K562 (cell line): ENCODE results near the gene USP17L20. TPM values are rescaled to one million over a fixed set of nuclear protein-coding genes. Genes with fewer than 3 reads are reported as not detected.
"Not testable (repeated sequence)": the region's sequence is repeated elsewhere in the genome, so short reads cannot be mapped to it uniquely, and the experiment has no call there.

Experiments
- ATAC-seq: fragments of 200-7000 bp; cut with Tn5 transposase; 3 replicates; pipeline ENCODE4 v1.9.1; 2020; ENCODE audit warnings: moderate library complexity
- BruUV-seq: library from RNA; stranded (reverse); fragments of 400-500 nt; replicated peaks from 2 replicates; lab custom pipeline; 2021; lab: Mats Ljungman, UMichigan
- CTCF ChIA-PET: fragments of 300-600 bp; formaldehyde crosslinking; extraction: SDS; loops from one replicate; lab custom pipeline; 2021; ENCODE audit warnings: low intra/inter-chr PET ratio; lab: Yijun Ruan, JAX
- POLR2A ChIA-PET: fragments of 300-600, 350-650 bp; sonication (Branson Sonifier 250); formaldehyde crosslinking; extraction: SDS; loops from one replicate; lab custom pipeline; 2021; ENCODE audit warnings: antibody characterized with exemption, inconsistent platforms; lab: Yijun Ruan, JAX
- DNase-seq, 4 experiments: peaks; one replicate each; pipeline versions ENCODE4 v3.0.0 to v3.0.0-alpha.2; 2011 to 2018; ENCODE audit warnings: low spot score in 3 of 4, mixed read lengths in 3 of 4; ENCODE audit errors: extremely low read depth in 1 of 4
- FAIRE-seq: peaks from 2 replicates; lab custom pipeline; 2011; peaks lifted over from hg19 to GRCh38; lab: Jason Lieb, UNC
- H2AFZ ChIP-seq: 2 replicates; pipeline ENCODE4 v1.6.0; 2011; ENCODE audit warnings: low read depth, low read length, control low read depth, inconsistent platforms
- H3K27ac ChIP-seq: fragments of 200-600 bp; 3 replicates; pipeline ENCODE4 v1.8.0; 2011; ENCODE audit warnings: low read depth, mild to moderate bottlenecking, control low read depth, inconsistent platforms, low read length, moderate library complexity, mixed read lengths; ENCODE audit errors: extremely low read depth
- H3K27me3 ChIP-seq, 2 experiments: fragments of 300-600 bp in 1 of 2; 2 replicates in 1 of 2; 3 replicates in 1 of 2; pipeline versions ENCODE4 v1.6.0 to v1.8.0; 2011; ENCODE audit warnings: inconsistent platforms in 2 of 2, low read length in 2 of 2, mild to moderate bottlenecking in 1 of 2, mixed read lengths in 1 of 2, moderate library complexity in 1 of 2; ENCODE audit not compliant: control insufficient read depth in 2 of 2, insufficient read depth in 2 of 2
- H3K36me3 ChIP-seq: fragments of 300-600 bp; 3 replicates; pipeline ENCODE4 v1.8.0; 2011; ENCODE audit warnings: mild to moderate bottlenecking, low read length, inconsistent platforms; ENCODE audit not compliant: control insufficient read depth, insufficient read depth
- H3K4me1 ChIP-seq, 2 experiments: fragments of 200-600 bp in 1 of 2; replicated peaks in 1 of 2; 2 replicates in 1 of 2; 3 replicates in 1 of 2; pipeline versions ENCODE4 v1.5.1 to v1.8.0; 2011; ENCODE audit warnings: inconsistent platforms in 2 of 2, low read length in 2 of 2, mild to moderate bottlenecking in 1 of 2, mixed read lengths in 1 of 2, moderate library complexity in 1 of 2; ENCODE audit not compliant: control insufficient read depth in 2 of 2, insufficient read depth in 2 of 2
- H3K4me2 ChIP-seq: 2 replicates; pipeline ENCODE4 v1.6.1; 2011; ENCODE audit warnings: low read length, control low read depth, inconsistent platforms, mixed read lengths; ENCODE audit not compliant: insufficient read depth
- H3K4me3 ChIP-seq: fragments of 200-600 bp; sonication (generic), shearing (Covaris generic); 2 replicates; pipeline ENCODE4 v1.5.1; 2016; ENCODE audit warnings: control low read depth, inconsistent platforms
- H3K79me2 ChIP-seq: fragments of 200-600 bp; 3 replicates; pipeline ENCODE4 v1.8.0; 2011; ENCODE audit warnings: low read length, inconsistent platforms; ENCODE audit not compliant: control insufficient read depth, insufficient read depth
- H3K9ac ChIP-seq, 2 experiments: 2 replicates each; pipeline versions ENCODE4 v1.6.0 to v1.6.1; 2011; ENCODE audit warnings: low read depth in 2 of 2, low read length in 2 of 2, control low read depth in 1 of 2, inconsistent platforms in 1 of 2, mild to moderate bottlenecking in 1 of 2, mixed read lengths in 1 of 2; ENCODE audit not compliant: insufficient read depth in 1 of 2
- H3K9me1 ChIP-seq: one replicate; pipeline ENCODE4 v1.6.0; 2011; ENCODE audit warnings: inconsistent platforms, mild to moderate bottlenecking, low read length, moderate library complexity; ENCODE audit not compliant: control insufficient read depth, insufficient read depth
- H3K9me3 ChIP-seq: replicated peaks from 2 replicates; pipeline ENCODE4 v1.5.1; 2011; ENCODE audit warnings: low read depth, low read length, inconsistent platforms; ENCODE audit not compliant: control insufficient read depth, insufficient read depth
- H4K20me1 ChIP-seq: replicated peaks from 2 replicates; pipeline ENCODE4 v1.6.1; 2011; ENCODE audit warnings: low read length, inconsistent platforms, mixed read lengths; ENCODE audit not compliant: control insufficient read depth, insufficient read depth
- WGBS: fragments of 100-300 bp; shearing (Covaris generic); methylation state at CpG from one replicate; pipeline ENCODE4 v1.1.6; 2016; ENCODE audit warnings: low coverage, mixed read lengths; ENCODE audit not compliant: insufficient coverage; ENCODE audit errors: missing lambda C conversion rate; 5-methylcytosine and 5-hydroxymethylcytosine counted together
- in situ Hi-C: fragments of 300-500 bp; cut with MboI; formaldehyde crosslinking; loops from 4 replicates; pipeline ENCODE4 v1.15.0; 2018; ENCODE audit warnings: inconsistent platforms, mixed read lengths
- intact Hi-C: fragments of 100-400 bp; cut with micrococcal nuclease; formaldehyde crosslinking; loops from 2 replicates; pipeline ENCODE4 v1.14.2; 2022
- polyA plus RNA-seq, 8 experiments: library from polyadenylated mRNA; depleted of rRNA in 4 of 8; stranded (reverse) in 5 of 8; unstranded in 3 of 8; fragments of >200 nt; fragmentation: Nextera tagmentation in 2 of 8; fragmentation: Illumina TruSeq in 1 of 8; extraction: Ambion mirVana in 2 of 8; extraction: Trizol in 1 of 8; gene quantifications; 2 replicates each; pipeline versions ENCODE4 v1.2.1 to v1.2.3, GENCODE V29; 2011 to 2014; ENCODE audit warnings: inconsistent platforms in 1 of 8, missing spikeins in 1 of 8
- total RNA-seq, 7 experiments: library from RNA; depleted of rRNA in 6 of 7; stranded (reverse); fragments of >200 nt in 6 of 7; fragmentation: Illumina TruSeq in 2 of 7; extraction: Trizol in 2 of 7; gene quantifications; 2 replicates each; pipeline versions ENCODE4 v1.2.1 to v1.2.3, GENCODE V29; 2011 to 2021; ENCODE audit warnings: low replicate concordance in 1 of 7

Gene USP17L20
- total and polyA plus RNA-seq, 9 of the 15 experiments (the other 6 are each of a cell fraction or from before 2014, with no cell fraction given) = not detected

- FAIRE-seq = peak; percentile 46
- H3K4me1 ChIP-seq, H3K4me3 ChIP-seq, DNase-seq, CTCF ChIA-PET, H3K9me3 ChIP-seq, H3K9me1 ChIP-seq, H3K27me3 ChIP-seq, H3K9ac ChIP-seq, H3K79me2 ChIP-seq, H3K36me3 ChIP-seq, H2AFZ ChIP-seq, ATAC-seq, intact Hi-C loops, POLR2A ChIA-PET, BruUV-seq, H4K20me1 ChIP-seq, H3K4me2 ChIP-seq, H3K27ac ChIP-seq: not testable (repeated sequence)
- 2% methylated on average over 11 of the region's 26 CpGs for WGBS
- in situ Hi-C loops = loop anchor here (10.0 kb wide), 1 partner anchor 127 kb away; no protein-coding TSS in a partner anchor
Observed at GRCh38 chr4:9247953-9248680, 9.8 kb upstream of the USP17L20 start, which contains the start of gene USP17L18. TSS of gene USP17L18 (plus strand) at chr4:9248630. CDS start at chr4:9248630, 0 bp downstream.

- H2AFZ ChIP-seq, CTCF ChIA-PET, BruUV-seq, POLR2A ChIA-PET, ATAC-seq, H3K4me2 ChIP-seq, H3K27ac ChIP-seq, DNase-seq, H3K9me1 ChIP-seq, H3K9me3 ChIP-seq, H3K36me3 ChIP-seq, intact Hi-C loops, H3K4me3 ChIP-seq, H4K20me1 ChIP-seq, H3K9ac ChIP-seq, H3K4me1 ChIP-seq, FAIRE-seq, H3K79me2 ChIP-seq, H3K27me3 ChIP-seq: not testable (repeated sequence)
- in situ Hi-C loops = loop anchor here (25.0 kb wide), 1 partner anchor 266 kb away; no protein-coding TSS in a partner anchor
- no CpG with 5 or more reads among the region's 13 CpGs for WGBS
Observed at GRCh38 chr4:9253078-9253477, 4.8 kb upstream of the USP17L20 start, which contains the start of gene USP17L19. TSS of gene USP17L19 (plus strand) at chr4:9253378. CDS start at chr4:9253378, 0 bp downstream.

- in situ Hi-C loops = loop anchor here (25.0 kb wide), 1 partner anchor 275 kb away; no protein-coding TSS in a partner anchor
- intact Hi-C loops, H3K4me3 ChIP-seq, H3K36me3 ChIP-seq, H3K4me2 ChIP-seq, H3K9ac ChIP-seq, H3K4me1 ChIP-seq, H3K79me2 ChIP-seq, POLR2A ChIA-PET, ATAC-seq, BruUV-seq, H2AFZ ChIP-seq, FAIRE-seq, DNase-seq, H3K9me1 ChIP-seq, H3K9me3 ChIP-seq, H4K20me1 ChIP-seq, H3K27me3 ChIP-seq, H3K27ac ChIP-seq, CTCF ChIA-PET: not testable (repeated sequence)
- no CpG with 5 or more reads among the region's 13 CpGs for WGBS
Observed at GRCh38 chr4:9262572-9262971, 4.6 kb downstream of the USP17L20 start, which contains the start of gene USP17L21. TSS of gene USP17L21 (plus strand) at chr4:9262872. CDS start at chr4:9262872, 0 bp downstream.
